Activated gamma-delta T cell treated with Interleukin-2 at 50 U/mL for 16 hours (primary cell): ENCODE measurements around the gene ARGLU1.

ENCODE experiments used
- DNase-seq: peaks from one replicate; pipeline ENCODE4 v3.0.0-alpha.2; 2020

ARGLU1 gene

DNA sequence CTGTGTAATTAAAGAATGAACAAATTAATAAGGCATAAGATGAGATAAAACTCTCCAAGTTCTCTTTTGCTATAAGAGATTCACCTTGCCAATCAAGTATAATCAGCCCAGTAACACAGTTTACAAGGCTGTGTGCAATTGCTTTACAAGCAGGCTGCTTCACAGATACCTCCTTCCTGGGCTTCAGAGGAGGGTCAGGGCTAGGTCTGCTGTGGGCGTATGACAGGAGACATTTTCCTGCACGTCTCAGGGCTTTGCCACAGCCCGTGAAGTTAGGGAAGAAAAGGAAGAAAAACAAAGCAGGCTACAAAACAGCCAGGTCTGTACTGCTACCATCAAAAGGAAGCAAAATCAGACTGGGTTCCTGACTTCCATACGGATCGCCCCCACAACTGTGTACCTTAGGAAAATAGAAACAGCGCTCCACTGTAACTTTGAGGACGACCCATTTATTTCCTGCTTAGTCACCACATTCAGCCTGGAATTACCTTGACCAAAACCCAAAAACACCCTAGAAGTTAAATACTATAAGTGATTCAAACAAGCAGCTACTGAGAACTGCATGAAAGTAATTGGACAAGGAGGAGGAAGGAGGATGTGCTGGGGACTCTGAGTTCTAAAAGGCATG, 44.9 kb downstream of the ARGLU1 start:
- DNase-seq = no peak

DNA sequence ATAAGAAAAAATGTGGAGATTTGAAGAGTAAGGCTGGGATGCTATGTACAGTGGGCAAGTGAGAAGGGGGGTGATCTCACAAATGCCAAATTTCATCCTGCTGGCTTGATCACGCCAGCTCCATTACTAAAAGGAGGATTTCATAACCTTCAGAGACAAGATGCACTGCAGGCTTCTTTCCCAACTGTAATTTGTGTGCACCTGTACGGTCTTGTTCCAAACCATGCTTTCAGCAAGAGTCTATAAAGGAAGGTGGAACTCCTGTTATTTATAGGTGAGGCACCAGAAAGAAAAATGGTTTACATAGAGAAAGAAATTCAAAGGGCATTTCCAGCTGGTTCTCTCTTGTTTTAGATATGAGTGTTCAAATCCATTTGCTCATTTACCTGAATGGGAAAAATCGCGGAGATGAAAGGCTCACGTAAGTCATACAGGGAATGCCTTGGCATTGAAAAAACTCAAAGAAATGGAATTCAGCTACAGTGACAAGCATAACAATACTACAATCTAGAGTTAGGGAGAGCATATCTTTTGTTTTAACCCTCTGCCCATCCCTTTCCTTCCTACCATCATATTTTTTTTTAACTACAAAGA, 45.7 kb downstream of the ARGLU1 start:
- DNase-seq = no peak

DNA sequence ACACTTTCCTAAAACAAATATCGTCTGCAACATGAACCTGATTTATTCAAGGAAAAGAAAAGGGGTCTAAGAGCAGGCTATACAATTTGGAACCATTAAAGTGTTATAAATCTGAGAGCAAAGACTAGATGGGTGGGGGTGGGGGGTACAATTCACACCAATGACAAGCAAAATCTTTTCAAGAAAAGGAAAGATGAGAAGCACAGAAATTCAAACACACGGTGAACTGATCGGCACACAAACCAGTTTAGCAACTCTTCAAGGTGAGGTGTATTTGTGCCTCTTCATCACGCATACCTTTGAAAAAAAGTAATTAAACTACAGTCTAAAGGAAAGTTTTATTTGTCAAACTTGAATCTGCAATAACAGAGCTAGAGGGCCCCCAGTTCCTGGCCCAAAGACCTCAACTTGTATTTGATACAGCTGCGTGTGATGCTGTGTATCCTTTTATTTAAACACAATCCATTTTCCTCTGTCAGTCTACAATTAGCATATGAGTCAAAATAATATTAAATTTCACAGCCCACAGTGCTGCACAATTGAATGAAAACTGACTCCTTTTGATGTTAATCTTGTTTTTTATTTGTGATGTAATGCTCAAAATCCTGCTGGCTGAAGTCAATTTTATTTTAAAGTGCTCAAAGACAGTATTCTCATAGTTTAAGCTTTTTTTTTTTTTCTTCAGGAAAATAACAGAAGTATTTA, 46.7 kb downstream of the ARGLU1 start:
- DNase-seq = no peak

DNA sequence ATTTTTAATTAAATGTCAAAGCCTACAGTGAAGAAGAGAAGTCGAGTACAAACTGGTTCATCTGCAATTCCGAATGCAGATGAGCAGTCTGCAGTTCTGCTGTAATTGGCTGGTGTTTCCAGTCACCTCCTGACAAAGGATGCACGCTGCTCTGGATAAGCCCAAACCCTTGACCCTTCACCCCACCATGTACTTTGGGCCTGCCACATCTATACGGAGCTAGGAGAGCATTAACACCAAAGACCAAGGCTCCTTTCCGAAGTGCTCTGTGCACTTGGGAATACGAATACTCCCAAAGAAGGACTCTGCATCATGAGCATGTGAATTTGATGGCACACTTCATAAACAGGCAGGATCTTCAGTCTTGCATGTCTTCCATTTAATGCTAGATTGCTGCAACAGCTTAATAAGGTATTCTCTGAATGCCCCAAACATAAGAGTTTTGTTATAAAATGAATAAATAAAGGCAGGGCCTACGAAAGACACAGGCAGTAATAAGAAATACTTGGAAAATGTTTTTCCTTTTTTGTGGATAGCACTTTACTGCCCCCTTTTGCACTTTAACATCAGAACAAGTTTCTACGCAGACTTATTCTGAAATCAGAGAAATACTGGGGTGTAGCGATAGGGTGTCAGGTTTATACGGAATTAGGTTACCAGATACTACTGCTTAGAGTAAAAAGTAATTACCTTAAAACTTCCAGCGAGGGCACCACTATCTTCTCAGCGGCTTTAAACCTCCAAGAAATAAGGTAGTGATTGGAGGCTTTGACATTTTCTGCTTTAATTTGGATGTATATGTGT, 47.5 kb downstream of the ARGLU1 start:
- DNase-seq = no peak

DNA sequence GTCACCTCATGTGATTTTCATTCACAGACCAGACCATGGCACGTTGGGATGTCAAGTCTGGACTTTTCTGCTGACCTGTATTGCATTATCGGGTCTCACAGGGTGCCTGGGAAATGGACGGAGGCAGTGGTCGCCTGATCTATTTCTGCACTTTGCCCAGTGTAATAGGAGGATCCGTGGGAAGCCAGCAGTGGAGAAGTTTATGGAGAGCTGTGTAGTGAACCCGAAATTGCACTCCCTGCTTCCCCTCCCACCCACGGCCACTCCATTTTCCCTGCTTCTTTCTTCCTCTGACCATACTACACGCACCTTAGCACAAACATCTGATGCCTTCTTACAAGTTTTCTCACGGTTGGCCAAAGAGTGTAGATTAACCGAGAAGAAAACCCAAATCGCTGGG, 49.4 kb downstream of the ARGLU1 start:
- no peak for DNase-seq

GRCh38 chr13:106517109-106517847, 50.7 kb downstream of the ARGLU1 start:
- no peak for DNase-seq

DNA sequence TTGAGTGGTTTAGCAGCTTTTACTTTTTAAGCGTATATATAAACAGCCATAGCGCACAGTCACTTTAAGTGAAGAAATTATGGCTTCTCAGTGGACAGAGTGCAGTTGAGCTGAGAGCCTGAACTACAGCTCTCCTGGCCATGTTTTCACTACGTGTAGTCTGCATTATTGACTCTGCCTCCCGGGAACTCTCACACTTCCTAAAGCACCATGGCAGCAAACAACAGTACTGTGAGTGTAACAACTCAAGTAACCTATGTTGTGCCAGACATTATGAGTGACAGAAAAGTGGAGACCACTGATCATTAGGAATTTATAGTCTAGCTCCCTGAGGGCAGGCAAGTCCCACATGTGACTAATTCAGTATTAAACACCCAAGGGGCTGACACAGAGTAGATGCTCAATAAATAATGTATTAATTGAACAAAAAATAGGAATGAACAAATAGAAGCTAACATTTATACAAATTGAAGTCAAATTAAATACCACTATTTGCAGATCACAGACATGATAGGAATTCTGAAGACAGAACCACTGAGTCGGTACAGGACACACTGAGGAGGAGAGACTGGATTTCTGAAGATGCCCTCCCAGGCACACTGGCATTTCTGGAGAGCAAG, 52.2 kb downstream of the ARGLU1 start:
- DNase-seq = no peak

DNA sequence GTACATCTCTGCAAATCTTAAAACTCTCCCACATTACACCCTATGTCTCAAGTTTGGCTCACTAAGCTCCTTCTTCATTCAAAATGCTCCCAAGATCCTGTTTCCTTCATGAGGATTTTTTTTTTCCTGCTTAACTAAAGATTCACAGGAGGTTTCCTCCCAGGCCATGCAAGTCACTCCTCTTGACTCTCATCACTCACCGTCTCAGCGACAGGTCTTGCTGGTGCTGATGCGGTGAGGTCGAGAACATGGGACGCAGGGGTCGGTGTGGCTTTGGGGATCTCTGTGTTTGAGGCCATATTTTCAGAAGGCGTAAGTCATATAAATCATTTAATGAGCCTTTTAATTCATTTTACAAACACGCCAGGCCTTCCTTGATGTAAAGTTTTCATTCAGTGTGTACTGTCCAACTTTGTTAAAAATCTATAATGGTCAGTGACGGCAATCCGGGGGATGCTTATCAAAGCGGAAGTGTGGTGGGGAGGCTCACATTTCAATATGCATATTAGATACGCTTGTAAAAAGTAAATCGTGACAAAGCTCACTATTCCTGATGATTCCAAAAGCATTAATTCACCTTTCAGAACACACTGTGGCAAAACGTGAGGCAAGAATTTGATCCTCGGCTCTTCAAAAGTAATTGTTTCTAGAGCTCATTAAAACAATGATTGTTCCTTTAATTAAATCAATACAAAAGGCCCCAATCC, 52.9 kb downstream of the ARGLU1 start:
- no peak for DNase-seq

- no peak for DNase-seq
Observed at GRCh38 chr13:106513025-106513983, 54.6 kb downstream of the ARGLU1 start.

DNA sequence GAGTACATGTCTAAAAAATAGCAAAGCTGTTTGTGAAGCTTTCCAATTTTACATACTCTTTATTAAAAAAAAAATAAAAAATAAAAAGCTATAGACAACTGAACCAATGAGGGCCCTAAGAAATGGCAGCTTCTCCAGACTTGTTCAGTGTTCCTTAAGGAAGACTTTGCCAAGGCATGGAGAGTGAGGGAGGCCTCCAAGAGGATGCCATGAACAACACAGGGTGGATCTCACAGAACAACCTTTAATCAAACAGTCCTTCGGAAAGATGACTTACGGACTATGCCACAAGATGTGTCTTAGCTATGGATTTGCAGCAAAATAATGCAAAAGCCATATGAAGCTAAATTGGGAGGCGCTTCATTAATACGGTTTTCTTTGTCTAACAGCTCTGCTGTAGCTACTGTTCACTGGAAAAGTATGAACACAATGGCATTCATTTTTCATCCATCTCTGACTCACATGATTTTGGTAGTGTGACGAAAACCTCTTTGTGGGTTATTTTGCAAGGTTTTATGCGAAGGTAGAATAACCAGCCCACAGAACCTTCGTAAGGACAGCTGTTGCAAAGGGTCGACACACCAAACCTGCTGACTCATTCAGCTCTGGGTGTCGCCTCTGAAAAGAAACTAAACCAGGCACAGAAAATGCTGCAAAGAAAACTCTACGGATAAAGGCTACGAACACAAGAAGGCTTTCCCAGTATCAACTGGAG, 60.2 kb downstream of the ARGLU1 start:
- no peak for DNase-seq

DNA sequence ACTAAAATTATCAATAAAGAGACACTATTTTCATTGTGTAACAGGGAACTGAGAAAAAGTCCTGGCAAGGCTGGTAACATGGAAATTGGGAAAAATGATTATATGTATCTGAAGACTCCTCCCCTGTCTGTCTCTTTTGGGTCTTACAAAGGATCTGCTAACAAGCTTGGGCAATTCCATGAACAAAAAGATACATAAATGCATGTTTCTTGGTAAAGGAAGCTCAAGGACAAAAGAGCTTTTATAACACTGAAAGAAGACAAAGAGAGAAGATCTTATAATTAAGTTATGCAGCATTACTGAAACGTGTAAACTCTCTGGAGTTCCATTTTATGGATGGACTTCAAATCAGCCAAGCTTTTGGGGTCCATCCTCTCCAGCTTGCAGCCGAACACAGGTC, 61.7 kb downstream of the ARGLU1 start:
- no peak for DNase-seq

DNA sequence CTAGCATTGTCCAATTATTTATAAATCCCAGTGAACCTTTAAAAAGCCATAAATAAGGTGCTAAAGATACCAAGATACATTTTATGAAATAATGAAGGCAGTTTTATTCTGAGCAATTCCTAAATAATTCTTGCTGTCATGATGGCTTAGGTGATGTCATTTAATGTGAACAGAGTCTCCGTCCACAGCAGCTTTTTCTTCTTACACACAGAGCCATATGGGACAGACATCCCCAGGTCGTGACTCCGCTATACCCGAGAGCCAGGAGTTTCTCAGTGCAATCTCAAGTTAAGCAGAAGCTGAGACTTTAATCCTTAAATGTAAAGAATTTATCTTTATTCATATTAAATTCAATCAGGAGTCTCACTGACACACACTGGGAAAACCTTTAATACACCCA, 62.2 kb downstream of the ARGLU1 start:
- DNase-seq = no peak

DNA sequence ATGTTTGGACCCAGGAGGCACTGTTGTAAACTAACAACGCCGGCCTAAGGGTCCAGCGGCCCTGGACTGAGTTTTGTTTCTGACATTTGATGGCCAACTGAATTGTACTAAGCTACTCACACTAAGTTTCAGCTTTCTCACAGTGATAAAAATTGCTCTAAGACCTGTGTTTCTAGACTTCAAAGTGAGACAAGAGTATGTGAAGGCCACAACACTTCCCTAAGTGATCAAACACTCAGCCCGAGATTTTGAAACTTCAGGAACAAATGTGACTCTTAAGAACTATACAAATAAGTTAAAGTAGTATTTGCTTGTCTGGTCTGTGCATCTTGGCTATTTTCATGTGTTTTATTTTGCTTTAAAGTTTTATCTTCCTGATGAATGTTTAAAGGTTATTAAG, 62.6 kb downstream of the ARGLU1 start:
- DNase-seq = no peak

DNA sequence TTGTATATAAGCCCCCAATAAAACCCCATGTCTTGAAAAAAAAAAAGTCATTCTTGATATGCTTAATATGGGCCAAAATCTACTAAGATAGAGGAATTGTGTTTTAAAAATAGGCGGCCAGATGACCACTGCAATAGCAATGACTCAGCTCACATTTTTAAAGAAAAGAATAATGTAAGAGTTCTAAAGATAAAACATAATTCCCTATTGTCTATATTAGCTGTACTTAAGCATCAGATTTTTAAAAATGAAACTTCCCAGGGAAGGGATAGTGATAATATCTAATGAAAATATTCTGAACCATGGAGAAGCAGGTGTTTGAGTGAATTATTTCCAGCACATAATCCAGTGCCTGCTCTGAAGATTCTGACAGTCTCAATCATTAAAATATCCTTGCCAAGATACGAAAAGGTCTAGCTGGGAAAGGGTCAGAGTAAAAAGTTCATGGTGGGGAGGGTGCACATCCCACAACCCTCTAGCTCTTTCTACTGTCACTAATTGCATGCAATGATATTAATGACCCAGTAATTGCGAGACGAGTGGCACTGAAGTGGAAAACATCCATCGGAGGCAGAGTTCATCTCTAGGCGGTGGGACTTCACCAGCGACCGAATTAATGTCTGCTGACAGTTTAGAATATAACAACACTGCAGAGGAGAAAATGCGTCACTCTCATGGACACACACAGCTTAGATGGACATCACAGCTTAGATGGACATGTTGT, 64.0 kb downstream of the ARGLU1 start:
- DNase-seq = no peak

DNA sequence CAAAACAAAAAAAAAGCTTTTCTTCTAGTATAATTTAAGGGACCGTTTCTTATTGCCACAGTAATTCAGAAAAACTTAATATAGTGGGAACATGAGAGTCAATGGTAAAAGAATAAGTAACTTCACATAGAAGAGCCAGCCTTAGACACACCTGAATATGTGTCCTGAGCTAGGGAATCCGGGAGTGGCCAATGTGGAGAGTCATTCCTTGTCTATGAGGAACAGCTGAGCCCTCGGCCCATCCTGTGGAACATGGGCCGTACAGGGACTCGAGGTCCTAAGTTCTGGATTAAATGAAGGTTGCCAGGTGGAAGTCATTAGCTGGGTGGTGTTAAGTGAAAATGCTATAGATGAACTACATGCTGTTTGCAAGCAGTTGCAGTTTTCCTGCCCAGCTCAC, 64.7 kb downstream of the ARGLU1 start:
- no peak for DNase-seq

DNA sequence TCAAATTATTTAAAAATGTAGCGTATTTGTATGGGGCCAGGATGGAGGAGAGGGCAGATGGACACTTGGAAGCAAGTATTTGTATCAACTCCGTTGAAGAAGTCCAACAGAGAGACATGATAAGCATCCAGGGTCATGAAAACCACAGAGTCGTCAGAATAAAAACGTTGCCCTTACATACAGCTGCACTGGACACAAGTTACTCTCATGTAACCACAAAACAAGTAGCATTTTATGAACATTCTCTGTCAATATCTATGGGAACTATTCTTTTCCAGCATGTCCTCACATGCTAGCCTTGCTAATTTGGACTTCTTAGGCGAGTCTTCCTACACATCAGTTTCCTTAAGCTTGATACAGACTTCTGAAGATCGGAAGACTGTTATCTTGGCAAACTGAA, 67.5 kb downstream of the ARGLU1 start:
- DNase-seq = no peak

DNA sequence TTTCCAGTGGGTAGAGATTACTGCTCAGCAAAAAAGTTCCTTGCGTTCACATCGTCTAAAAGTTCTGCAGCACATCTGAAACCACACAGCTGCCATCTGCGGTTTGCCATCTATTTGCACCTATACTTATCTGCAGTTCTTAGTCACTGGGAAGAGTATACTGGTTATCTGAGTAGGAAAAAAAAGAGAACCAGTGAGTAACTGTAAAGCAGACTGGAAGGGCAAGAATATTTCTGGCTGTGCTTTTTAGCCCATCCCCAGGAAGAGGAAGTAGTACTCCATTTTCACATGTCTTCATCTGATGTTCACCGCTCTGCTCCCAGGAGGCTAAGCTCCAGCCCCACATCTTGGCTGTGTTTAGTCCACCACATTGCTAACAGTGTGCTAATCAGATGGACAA, 68.0 kb downstream of the ARGLU1 start:
- DNase-seq = no peak

GRCh38 chr13:106499113-106499512, 68.8 kb downstream of the ARGLU1 start:
- no peak for DNase-seq

DNA sequence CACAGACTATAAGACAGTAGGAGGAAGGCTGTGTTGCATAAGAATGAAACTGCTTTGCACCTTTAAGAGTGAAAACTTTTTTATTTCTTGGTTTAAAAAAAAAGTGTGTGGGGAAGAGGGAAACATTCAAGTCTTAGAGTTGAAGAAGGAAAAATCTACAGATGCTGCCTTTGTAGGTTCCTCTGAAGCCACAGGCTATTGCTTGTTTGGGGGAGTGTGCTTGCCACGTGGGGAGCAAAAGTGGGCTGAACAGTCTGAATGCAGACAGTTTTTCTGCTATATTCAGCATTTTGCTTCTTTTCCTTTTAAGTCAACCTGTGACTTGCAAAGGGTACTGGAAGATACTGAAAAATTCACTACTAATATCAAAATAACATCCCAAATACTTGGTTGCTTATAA, 69.4 kb downstream of the ARGLU1 start:
- no peak for DNase-seq
